Upper lobe of left lung (tissue), 4 donors: ENCODE data around the gene HSD17B4.

Source experiments
- POLR2AphosphoS5 ChIP-seq, 2 donors: sonication (generic); formaldehyde crosslinking; IDR thresholded peaks; one replicate each; pipeline ENCODE4 v1.5.1; 2017; ENCODE audit warnings: antibody characterized with exemption in 2 of 2
- TF ChIP-seq, protein P1 (sequence below), 6 experiments: fragments of 450-650 bp in 4 of 6; fragments of 200-600 bp in 2 of 6; sonication (generic) in 2 of 6; IDR thresholded peaks; one replicate each; pipeline ENCODE4 v1.5.1; 2016 to 2019; ENCODE audit warnings: antibody characterized with exemption in 6 of 6

DNA sequence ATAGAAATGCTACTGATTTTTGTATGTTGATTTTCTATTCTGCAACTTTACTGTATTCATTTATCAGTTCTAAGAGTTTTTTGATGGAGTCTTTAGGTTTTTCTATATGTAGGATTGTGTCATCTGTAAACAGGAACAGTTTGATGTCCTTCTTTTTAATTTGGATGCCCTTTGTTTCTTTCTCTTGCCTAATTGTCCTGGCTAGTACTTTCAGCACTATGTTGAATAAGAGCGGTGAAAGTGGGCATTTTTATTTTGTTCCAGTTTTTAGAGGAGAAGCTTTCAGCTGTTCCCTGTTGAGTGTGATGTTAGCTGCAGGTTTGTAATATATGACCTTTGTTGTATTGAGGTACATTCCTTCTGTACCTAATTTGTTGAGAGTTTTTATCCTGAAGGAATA is 13.3 kb downstream of the HSD17B4 start:
- TF ChIP-seq, protein P1, sequence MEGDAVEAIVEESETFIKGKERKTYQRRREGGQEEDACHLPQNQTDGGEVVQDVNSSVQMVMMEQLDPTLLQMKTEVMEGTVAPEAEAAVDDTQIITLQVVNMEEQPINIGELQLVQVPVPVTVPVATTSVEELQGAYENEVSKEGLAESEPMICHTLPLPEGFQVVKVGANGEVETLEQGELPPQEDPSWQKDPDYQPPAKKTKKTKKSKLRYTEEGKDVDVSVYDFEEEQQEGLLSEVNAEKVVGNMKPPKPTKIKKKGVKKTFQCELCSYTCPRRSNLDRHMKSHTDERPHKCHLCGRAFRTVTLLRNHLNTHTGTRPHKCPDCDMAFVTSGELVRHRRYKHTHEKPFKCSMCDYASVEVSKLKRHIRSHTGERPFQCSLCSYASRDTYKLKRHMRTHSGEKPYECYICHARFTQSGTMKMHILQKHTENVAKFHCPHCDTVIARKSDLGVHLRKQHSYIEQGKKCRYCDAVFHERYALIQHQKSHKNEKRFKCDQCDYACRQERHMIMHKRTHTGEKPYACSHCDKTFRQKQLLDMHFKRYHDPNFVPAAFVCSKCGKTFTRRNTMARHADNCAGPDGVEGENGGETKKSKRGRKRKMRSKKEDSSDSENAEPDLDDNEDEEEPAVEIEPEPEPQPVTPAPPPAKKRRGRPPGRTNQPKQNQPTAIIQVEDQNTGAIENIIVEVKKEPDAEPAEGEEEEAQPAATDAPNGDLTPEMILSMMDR (IDR thresholded peaks at IDR 0.05), result no peak
- no peak for TF ChIP-seq POLR2AphosphoS5 (IDR thresholded peaks at IDR 0.05)
